Neural progenitor cell (in vitro differentiated cells): Measurements from ENCODE around the gene C2orf76. TPM values are rescaled to one million over a fixed set of nuclear protein-coding genes. Genes with fewer than 3 reads are reported as not detected.
"Not testable (repeated sequence)": the region's sequence is repeated elsewhere in the genome, so short reads cannot be mapped to it uniquely, and the experiment has no call there.

Experiments
- DNase-seq: peaks from one replicate; pipeline ENCODE4 v3.0.0-alpha.2; 2016; ENCODE audit warnings: low spot score
- H2AFZ ChIP-seq: fragments of 200-600 bp; sonication (generic); replicated peaks from 2 replicates; pipeline ENCODE4 v1.6.1; 2016; ENCODE audit warnings: antibody characterized with exemption
- H3F3A ChIP-seq: fragments of 200-600 bp; sonication (generic); 2 replicates; pipeline ENCODE4 v1.6.1; 2016; ENCODE audit warnings: antibody characterized with exemption, low read depth
- H3K27ac ChIP-seq: fragments of 200-600 bp; sonication (generic); 2 replicates; pipeline ENCODE4 v1.5.1; 2016; ENCODE audit warnings: mild to moderate bottlenecking
- H3K27me3 ChIP-seq: fragments of 200-600 bp; sonication (generic); 2 replicates; pipeline ENCODE4 v1.6.1; 2016; ENCODE audit warnings: mild to moderate bottlenecking, moderate library complexity
- H3K36me3 ChIP-seq: fragments of 200-600 bp; sonication (generic); 2 replicates; pipeline ENCODE4 v1.5.1; 2016
- H3K4me1 ChIP-seq: fragments of 200-600 bp; sonication (generic); 2 replicates; pipeline ENCODE4 v1.6.1; 2016; ENCODE audit warnings: mixed run types
- H3K4me2 ChIP-seq: fragments of 200-600 bp; sonication (generic); 2 replicates; pipeline ENCODE4 v1.6.1; 2016
- H3K4me3 ChIP-seq: fragments of 200-600 bp; sonication (generic); 2 replicates; pipeline ENCODE4 v1.5.1; 2016
- H3K79me2 ChIP-seq: fragments of 200-600 bp; sonication (generic); 2 replicates; pipeline ENCODE4 v1.6.1; 2016; ENCODE audit warnings: low read depth
- H3K9ac ChIP-seq: fragments of 200-600 bp; sonication (generic); 2 replicates; pipeline ENCODE4 v1.6.1; 2016
- H3K9me3 ChIP-seq: fragments of 200-600 bp; sonication (generic); 2 replicates; pipeline ENCODE4 v1.5.1; 2016; ENCODE audit warnings: low read depth
- H4K20me1 ChIP-seq: fragments of 200-600 bp; sonication (generic); 2 replicates; pipeline ENCODE4 v1.6.1; 2016; ENCODE audit warnings: low read depth
- H3K27ac Mint-ChIP-seq: 3 replicates; pipeline ENCODE4 v1.8.0; 2021; ENCODE audit warnings: mixed read lengths
- H3K27me3 Mint-ChIP-seq: 2 replicates; pipeline ENCODE4 v1.8.0; 2022; ENCODE audit warnings: low read depth, mild to moderate bottlenecking, inconsistent platforms, moderate library complexity, mixed read lengths; ENCODE audit not compliant: insufficient read depth
- H3K36me3 Mint-ChIP-seq: 3 replicates; pipeline ENCODE4 v1.8.0; 2021; ENCODE audit warnings: mixed read lengths
- H3K4me1 Mint-ChIP-seq: 3 replicates; pipeline ENCODE4 v1.8.0; 2021; ENCODE audit warnings: mixed read lengths
- H3K4me3 Mint-ChIP-seq: 3 replicates; pipeline ENCODE4 v1.8.0; 2021; ENCODE audit warnings: mild to moderate bottlenecking, moderate library complexity, mixed read lengths
- H3K9me3 Mint-ChIP-seq: 3 replicates; pipeline ENCODE4 v1.8.0; 2020; ENCODE audit warnings: mixed read lengths
- CTCF ChIP-seq: fragments of 200-600 bp; sonication (generic); IDR thresholded peaks from 2 replicates; pipeline ENCODE4 v1.5.1; 2017; ENCODE audit warnings: antibody characterized with exemption, mild to moderate bottlenecking
- EZH2 ChIP-seq: fragments of 200-600 bp; sonication (generic); IDR thresholded peaks from 2 replicates; pipeline ENCODE4 v1.6.1; 2017; ENCODE audit warnings: antibody characterized with exemption, mild to moderate bottlenecking, moderate library complexity
- EZH2phosphoT487 ChIP-seq: fragments of 200-600 bp; sonication (generic); IDR thresholded peaks from 2 replicates; pipeline ENCODE4 v1.6.1; 2017; ENCODE audit warnings: antibody characterized with exemption
- total RNA-seq: library from RNA; depleted of rRNA; stranded (reverse); fragments of >200 nt; gene quantifications from 2 replicates; pipeline ENCODE4 v1.2.3, GENCODE V29; 2015; ENCODE audit warnings: low replicate concordance

Gene C2orf76
- total RNA-seq, 1 donor from 2014 or later: 16.8 TPM

- no peak overlapping the region for H3K4me2 ChIP-seq
- no peak overlapping the region for H3K27ac Mint-ChIP-seq
- no peak for DNase-seq
- H3K36me3 ChIP-seq: no peaks in the 10 kb centered on the region
- no peaks in the 10 kb centered on the region for H3F3A ChIP-seq
- no peaks in the 10 kb centered on the region for H4K20me1 ChIP-seq
- H3K9me3 ChIP-seq: no peaks in the 10 kb centered on the region
- TF ChIP-seq EZH2 (no peak), EZH2phosphoT487 (no peak), CTCF (no peak)
- H3K27me3 Mint-ChIP-seq: peaks cover 5% of the 10 kb centered on the region
- no peaks in the 10 kb centered on the region for H3K27me3 ChIP-seq
- H3K36me3 Mint-ChIP-seq: no peaks in the 10 kb centered on the region
- H3K27ac ChIP-seq: no peak overlapping the region
- H3K4me3 ChIP-seq: no peak overlapping the region
- no peak overlapping the region for H3K4me3 Mint-ChIP-seq
- no peaks in the 10 kb centered on the region for H3K9me3 Mint-ChIP-seq
- no peak overlapping the region for H2AFZ ChIP-seq
- no peaks in the 10 kb centered on the region for H3K4me1 ChIP-seq
- H3K9ac ChIP-seq: no peak overlapping the region
- H3K4me1 Mint-ChIP-seq: peaks cover 5% of the 10 kb centered on the region
- H3K79me2 ChIP-seq: no peaks in the 10 kb centered on the region
Observed at GRCh38 chr2:119405151-119405550, 38.5 kb upstream of the C2orf76 start.

GRCh38 chr2:119403618-119404017 lies 37.0 kb upstream of the C2orf76 start:
- H3K4me1 Mint-ChIP-seq, DNase-seq, H3K9me3 Mint-ChIP-seq, H2AFZ ChIP-seq, H3K27ac ChIP-seq, H3F3A ChIP-seq, H4K20me1 ChIP-seq, H3K4me3 ChIP-seq, H3K27me3 ChIP-seq, H3K27me3 Mint-ChIP-seq, H3K36me3 ChIP-seq, H3K36me3 Mint-ChIP-seq, H3K4me2 ChIP-seq, H3K27ac Mint-ChIP-seq, H3K4me1 ChIP-seq, H3K9me3 ChIP-seq, H3K9ac ChIP-seq, H3K4me3 Mint-ChIP-seq, H3K79me2 ChIP-seq: not testable (repeated sequence)

GRCh38 chr2:119402645-119403560 lies 36.3 kb upstream of the C2orf76 start:
- H3K27ac Mint-ChIP-seq: no peak overlapping the region
- H3K9me3 Mint-ChIP-seq: no peaks in the 10 kb centered on the region
- H3K9me3 ChIP-seq: no peaks in the 10 kb centered on the region
- H3K4me1 ChIP-seq: no peaks in the 10 kb centered on the region
- no peak overlapping the region for H3K4me3 Mint-ChIP-seq
- H3K36me3 Mint-ChIP-seq: no peaks in the 10 kb centered on the region
- no peak overlapping the region for H3K4me3 ChIP-seq
- TF ChIP-seq EZH2 (no peak), CTCF (no peak), EZH2phosphoT487 (no peak)
- H3K4me1 Mint-ChIP-seq: peaks cover 4% of the 10 kb centered on the region
- no peaks in the 10 kb centered on the region for H3F3A ChIP-seq
- no peak for DNase-seq
- no peaks in the 10 kb centered on the region for H3K36me3 ChIP-seq
- H2AFZ ChIP-seq: no peak overlapping the region
- H3K4me2 ChIP-seq: no peak overlapping the region
- H3K27me3 ChIP-seq: no peaks in the 10 kb centered on the region
- peaks cover 4% of the 10 kb centered on the region for H3K27me3 Mint-ChIP-seq
- H3K27ac ChIP-seq: no peak overlapping the region
- H3K9ac ChIP-seq: no peak overlapping the region
- no peaks in the 10 kb centered on the region for H3K79me2 ChIP-seq
- no peaks in the 10 kb centered on the region for H4K20me1 ChIP-seq

- Mint-ChIP-seq H3K27me3 (peaks cover 4% of the 10 kb centered on the region), H3K4me1 (no peaks in the 10 kb centered on the region), H3K27ac (no peak overlapping the region), H3K36me3 (no peaks in the 10 kb centered on the region), H3K9me3 (no peaks in the 10 kb centered on the region), H3K4me3 (no peak overlapping the region)
- Histone ChIP-seq H3K79me2 (no peaks in the 10 kb centered on the region), H4K20me1 (no peaks in the 10 kb centered on the region), H3K4me1 (no peaks in the 10 kb centered on the region), H3K27me3 (no peaks in the 10 kb centered on the region), H3K4me2 (no peak overlapping the region), H2AFZ (no peak overlapping the region), H3K9ac (no peak overlapping the region), H3K9me3 (no peaks in the 10 kb centered on the region), H3K36me3 (no peaks in the 10 kb centered on the region), H3K4me3 (no peak overlapping the region), H3F3A (no peaks in the 10 kb centered on the region), H3K27ac (no peak overlapping the region)
- TF ChIP-seq EZH2phosphoT487 (no peak), EZH2 (no peak)
- DNase-seq: no peak
Observed at GRCh38 chr2:119402106-119402505, 35.5 kb upstream of the C2orf76 start.
